NCI-H526 treated with DMSO at 0.1 percent for 48 hours (cell line): ENCODE measurements around the gene MCTP2.

Source experiments
- DNase-seq: peaks from one replicate; lab custom pipeline; 2025; lab: John Stamatoyannopoulos, UW

The MCTP2 gene

DNA sequence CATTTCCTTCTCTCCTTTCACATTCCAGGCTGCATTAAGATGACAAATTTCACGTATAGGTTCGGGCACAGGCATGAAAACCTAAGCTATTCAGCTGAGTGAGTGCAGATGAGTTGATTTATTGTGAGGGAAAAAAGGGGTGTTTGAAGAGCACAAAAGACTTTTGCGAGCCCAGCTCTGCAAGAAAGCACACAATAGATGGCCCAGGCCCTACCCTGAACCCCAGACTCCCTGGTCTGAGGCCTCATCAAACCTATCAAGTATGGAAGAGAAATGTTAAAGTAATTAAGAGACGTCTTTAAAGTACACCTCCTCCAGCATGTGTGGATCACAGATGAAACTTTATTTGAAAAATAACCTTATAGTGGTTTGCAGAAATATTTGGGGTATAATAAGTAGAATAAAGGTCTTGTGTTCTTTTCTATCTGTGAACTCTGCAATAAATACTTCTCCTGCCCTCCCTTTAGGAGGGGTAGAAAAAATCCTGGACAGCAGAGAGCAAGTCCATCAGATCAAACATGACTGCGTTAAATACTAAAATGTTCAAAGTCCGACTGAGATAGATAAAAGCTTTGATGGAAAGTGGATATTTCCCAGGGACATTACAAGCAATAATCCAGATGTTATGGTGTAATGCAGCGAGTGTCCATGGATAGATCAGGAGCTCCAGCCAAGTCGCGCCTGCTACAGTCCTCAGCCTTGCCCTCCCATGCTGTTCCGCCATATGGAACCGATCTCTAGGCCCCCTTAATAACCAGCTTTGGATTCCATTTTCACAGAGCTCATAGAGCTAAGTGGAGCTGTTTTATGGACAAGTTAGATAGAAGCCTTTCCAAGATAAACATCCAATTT lies 121.5 kb downstream of the MCTP2 start:
- DNase-seq: no peak

GRCh38 chr15:94353488-94353820 lies 122.1 kb downstream of the MCTP2 start:
- no peak for DNase-seq

DNA sequence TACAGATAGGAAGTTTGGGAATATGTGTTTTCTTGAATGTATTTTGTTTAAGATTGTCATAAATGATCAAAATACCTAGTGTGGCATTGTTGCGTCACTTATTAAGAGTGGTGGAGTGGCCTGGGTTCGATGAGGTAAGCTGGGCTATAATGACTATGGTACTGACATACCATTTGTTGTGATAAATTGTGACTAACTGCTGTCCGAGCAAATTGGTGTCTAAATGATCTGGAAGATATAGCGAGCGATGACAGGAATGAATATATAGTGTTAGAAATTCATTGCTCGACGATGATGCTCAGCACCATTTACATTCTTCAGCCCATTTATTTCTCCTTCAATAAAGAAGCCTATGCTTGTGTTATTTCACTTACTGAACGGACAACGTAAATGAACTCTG lies 123.3 kb downstream of the MCTP2 start:
- no peak for DNase-seq

DNA sequence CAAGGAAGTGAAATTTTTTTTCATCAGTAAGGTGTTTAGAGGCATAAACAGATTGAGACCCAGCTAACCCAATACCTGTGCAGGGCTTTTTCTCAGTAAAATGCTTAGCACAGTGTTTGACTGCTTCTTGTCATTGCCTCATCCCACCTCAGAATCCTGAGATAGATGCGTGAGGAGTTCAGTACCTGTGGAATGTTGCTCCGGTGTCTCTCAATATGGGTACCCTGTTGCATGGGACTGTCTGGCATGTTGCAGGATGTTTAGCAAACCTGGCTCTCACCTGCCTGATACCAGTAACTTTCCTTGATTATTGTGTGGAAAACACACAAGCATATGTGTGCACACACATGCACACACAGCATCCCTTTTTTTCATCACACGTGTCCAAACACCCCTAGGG lies 128.4 kb downstream of the MCTP2 start:
- no peak for DNase-seq

GRCh38 chr15:94360251-94360685 lies 128.9 kb downstream of the MCTP2 start:
- no peak for DNase-seq

- no peak for DNase-seq
Observed at GRCh38 chr15:94362385-94363092, 131.2 kb downstream of the MCTP2 start.

DNA sequence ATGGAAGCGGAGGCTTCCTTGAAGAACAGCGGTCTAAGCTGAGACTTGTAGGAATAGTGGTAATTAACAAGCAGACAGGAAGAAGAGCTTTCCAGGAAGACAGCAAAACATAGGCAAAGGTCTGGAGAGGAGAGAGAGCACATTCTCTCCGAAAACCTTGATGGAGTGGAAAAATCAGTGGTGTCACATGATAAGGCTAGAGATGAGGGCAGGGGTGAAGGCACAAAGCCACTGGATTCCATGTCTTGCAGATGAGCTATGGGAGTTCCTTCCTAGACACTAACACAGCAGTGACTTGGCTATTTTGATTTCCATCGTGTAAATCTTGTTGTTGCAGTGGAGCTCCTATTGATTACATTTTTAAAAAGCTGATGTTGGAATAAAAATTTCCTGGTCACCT lies 132.0 kb downstream of the MCTP2 start:
- no peak for DNase-seq

GRCh38 chr15:94366781-94367180 lies 135.4 kb downstream of the MCTP2 start:
- DNase-seq: no peak

GRCh38 chr15:94367726-94368535 lies 136.6 kb downstream of the MCTP2 start:
- DNase-seq: no peak

- no peak for DNase-seq
Observed at GRCh38 chr15:94370206-94370935, 139.0 kb downstream of the MCTP2 start.

- no peak for DNase-seq
Observed at GRCh38 chr15:94370936-94371285, 139.6 kb downstream of the MCTP2 start.

- no peak for DNase-seq
Observed at GRCh38 chr15:94372821-94373220, 141.5 kb downstream of the MCTP2 start.

GRCh38 chr15:94375997-94376396 lies 144.6 kb downstream of the MCTP2 start:
- no peak for DNase-seq

GRCh38 chr15:94379986-94380385 lies 148.6 kb downstream of the MCTP2 start:
- no peak for DNase-seq

DNA sequence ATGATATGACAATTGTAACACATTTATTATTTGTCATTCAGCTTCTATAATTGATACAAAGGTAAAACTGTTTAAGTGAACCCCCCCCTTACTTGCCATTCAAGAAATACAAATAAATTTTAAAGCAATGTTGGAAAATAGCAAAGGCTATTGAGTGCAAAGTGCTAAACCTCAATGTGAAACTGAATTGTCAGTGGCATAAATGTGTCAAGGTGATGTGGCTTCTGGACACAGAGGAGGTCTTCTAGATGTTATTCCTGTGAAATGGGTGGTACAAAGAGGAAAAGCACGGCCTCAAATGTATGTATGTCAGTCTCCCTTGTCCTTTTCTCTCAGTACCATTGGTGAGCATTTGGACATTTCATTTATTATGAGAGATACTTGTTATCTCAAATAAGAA lies 149.4 kb downstream of the MCTP2 start:
- DNase-seq: no peak

- no peak for DNase-seq
Observed at GRCh38 chr15:94381384-94381783, 150.0 kb downstream of the MCTP2 start.

DNA sequence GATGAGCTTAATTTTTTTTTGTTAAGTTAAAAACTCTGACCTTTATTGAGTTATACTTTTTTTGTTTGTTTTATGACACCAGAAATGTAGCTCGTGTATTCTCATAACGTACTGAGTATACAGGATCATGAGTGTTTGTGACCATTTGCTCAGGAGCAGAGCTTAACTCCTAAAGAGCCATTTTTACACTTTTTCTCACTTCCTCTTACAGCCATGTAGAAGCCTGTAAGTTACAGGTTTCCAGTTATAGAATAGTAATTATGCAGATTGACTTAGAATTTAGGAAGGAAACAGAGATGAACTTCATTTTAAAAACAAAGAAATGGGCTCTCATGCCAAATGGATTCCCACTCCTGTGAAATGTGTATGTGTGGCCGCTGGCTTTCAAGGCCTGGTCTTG lies 151.7 kb downstream of the MCTP2 start:
- DNase-seq: no peak

DNA sequence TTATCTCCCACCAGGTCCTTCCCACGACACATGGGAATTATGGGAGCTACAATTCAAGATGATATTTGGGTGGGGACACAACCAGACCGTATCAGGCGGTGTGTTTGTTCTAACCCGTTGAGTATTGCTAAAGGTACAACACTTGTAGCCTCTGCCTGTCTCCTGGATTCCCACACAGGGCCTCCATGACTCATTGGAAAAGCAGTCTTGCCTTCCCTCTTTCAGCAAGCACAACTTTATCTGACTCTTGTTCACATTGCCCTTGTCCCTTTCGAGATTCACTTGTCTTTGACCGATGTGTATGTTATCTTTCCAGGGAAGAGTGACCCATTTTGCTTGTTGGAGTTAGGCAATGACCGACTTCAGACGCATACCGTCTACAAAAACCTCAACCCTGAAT lies 152.3 kb downstream of the MCTP2 start:
- no peak for DNase-seq

DNA sequence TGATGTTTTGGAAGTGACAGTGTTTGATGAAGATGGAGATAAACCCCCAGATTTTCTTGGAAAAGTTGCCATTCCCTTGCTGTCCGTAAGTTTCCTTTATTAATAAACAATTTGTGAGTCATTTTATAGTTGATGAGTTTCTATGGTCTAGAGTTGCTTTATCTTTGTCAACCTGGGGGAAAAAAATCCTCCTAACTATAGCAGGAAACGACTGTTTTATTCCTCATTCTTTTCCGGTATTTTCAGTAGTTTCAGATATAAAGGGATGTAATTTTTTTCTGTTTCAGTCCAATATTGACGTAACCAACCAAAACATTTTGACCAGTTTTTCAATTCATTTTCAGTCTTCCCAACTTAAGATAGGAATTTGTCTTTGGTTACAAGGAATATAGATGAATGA lies 154.1 kb downstream of the MCTP2 start:
- DNase-seq: no peak

DNA sequence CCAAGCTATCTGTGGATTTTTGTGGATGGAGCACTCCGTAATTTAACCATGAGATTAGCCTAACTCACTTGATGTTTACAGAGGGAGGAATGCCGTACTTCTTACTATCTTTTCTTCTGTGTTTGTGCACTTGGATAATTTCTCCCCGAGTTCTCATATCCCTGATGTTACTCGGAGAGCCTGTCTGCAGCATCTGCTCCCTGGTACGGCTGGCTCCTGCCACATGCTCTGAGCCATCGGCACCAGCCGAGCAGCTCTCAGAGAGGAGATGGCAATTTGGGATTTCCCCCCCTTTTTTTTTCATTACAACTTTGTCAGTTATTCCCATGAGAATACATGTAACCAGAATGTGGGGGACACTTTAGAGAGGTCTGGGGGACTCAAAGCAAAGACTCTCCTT lies 155.0 kb downstream of the MCTP2 start:
- no peak for DNase-seq

GRCh38 chr15:94387442-94387841 lies 156.1 kb downstream of the MCTP2 start:
- no peak for DNase-seq

DNA sequence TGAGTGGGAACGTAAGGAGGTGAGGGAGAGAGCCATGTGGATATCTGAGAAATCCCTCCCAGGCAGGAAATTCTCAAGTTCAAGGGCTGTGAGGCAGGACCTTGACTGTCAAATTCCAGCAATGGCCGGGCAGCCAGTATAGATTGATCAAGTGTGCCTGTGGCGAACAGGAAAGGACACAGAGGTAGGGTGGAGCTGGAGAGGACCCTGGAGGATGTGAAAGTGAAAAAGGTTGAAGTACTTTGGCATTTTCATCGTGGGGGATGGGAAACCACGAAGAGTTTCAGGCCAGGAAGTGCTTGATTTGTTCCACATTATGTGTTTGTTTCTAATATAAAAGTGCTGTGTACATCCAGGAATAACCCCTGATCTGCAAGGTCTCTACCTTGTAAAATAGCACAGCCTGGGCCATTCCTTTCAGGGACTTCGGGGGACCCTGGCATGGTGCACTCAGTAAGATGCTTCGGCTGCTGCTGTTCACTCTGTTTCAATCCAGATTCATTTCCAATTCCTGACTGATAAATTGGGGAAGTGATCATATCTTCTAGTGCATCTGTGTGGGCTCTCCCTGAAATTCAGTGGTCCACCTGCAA lies 156.6 kb downstream of the MCTP2 start:
- no peak for DNase-seq
